SK-N-MC (cell line): ENCODE results near the gene DAZAP1.

Experiments
- DNase-seq: peaks from one replicate; pipeline ENCODE4 v3.0.0-alpha.2; 2011; ENCODE audit warnings: low read depth, low spot score
- H3K27ac ChIP-seq: fragments of 200-600 bp; sonication (generic); 2 replicates; pipeline ENCODE4 v1.5.1; 2016; ENCODE audit warnings: mixed run types
- H3K36me3 ChIP-seq: fragments of 200-600 bp; sonication (generic); 2 replicates; pipeline ENCODE4 v1.6.1; 2017; ENCODE audit warnings: antibody characterized with exemption, low read length, mixed read lengths; ENCODE audit not compliant: insufficient read depth
- H3K4me3 ChIP-seq: fragments of 200-600 bp; sonication (generic); 2 replicates; pipeline ENCODE4 v1.5.1; 2016
- H3K9ac ChIP-seq: fragments of 200-600 bp; sonication (generic); 2 replicates; pipeline ENCODE4 v1.8.0; 2017; ENCODE audit warnings: mixed run types, mixed read lengths; ENCODE audit not compliant: insufficient read length
- H3K9me3 ChIP-seq: fragments of 200-600 bp; sonication (generic); 2 replicates; pipeline ENCODE4 v1.6.1; 2017; ENCODE audit warnings: low read depth, mild to moderate bottlenecking, antibody characterized with exemption, low read length, moderate library complexity, mixed read lengths
- EZH2 ChIP-seq: fragments of 200-600 bp; sonication (generic); IDR thresholded peaks from one replicate; pipeline ENCODE4 v1.6.1; 2017; ENCODE audit warnings: antibody characterized with exemption
- FOXP2 ChIP-seq: optimal IDR thresholded peaks from 2 replicates; pipeline ENCODE3; 2011; ENCODE audit warnings: mild to moderate bottlenecking, moderate library complexity; ENCODE audit not compliant: insufficient read depth; ENCODE audit errors: extremely low read length, control extremely low read depth
- POLR2AphosphoS5 ChIP-seq: IDR thresholded peaks from 2 replicates; pipeline ENCODE4 v1.6.1; 2012; ENCODE audit warnings: mild to moderate bottlenecking, low read depth, low read length, borderline replicate concordance

The DAZAP1 gene

DNA sequence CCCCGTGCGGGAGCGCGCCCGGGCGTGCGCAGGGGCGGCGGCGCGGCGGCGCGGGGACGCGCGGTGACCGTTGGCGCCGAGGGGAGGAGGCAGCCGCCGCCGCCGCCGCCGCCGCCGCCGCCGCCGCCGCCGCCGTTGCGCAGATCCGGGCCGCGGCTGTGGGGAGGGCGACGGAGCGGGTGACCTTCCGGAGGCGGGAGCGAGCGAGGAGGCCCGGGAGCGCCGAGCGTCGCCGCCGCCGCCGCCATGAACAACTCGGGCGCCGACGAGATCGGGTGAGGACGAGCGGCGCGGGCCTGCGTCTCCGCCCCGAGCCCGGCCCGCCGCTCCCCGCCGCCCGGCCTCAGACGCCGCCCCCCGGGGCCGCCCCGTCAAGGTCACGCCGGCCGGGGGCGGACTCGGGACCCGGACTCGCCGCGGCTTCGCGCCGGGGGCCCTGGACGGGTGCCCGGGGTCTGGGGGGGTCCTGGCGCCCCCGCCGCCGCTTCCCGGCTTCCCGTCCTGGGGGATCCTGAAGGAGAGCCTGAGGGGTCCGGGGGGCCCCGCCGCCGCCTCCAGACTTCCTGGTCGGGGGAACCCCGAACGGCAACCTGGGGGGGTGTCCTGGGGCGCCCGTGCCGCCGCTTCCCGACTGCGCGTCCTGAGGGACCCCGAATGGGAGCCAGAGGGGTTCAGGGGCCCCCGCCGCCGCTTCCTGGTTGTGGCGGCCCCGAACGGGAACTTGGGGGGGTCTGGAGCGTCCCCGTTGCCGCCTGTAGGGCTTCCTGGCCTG, at the start of gene DAZAP1:
Gene DAZAP1, plus strand, starts transcription at position 59 of the 772 bp plus-strand sequence. Its CDS starts 188 bp downstream, at position 247.
- peaks cover 23% of the 10 kb centered on the region for H3K36me3 ChIP-seq
- DNase-seq, result no peak

DNA sequence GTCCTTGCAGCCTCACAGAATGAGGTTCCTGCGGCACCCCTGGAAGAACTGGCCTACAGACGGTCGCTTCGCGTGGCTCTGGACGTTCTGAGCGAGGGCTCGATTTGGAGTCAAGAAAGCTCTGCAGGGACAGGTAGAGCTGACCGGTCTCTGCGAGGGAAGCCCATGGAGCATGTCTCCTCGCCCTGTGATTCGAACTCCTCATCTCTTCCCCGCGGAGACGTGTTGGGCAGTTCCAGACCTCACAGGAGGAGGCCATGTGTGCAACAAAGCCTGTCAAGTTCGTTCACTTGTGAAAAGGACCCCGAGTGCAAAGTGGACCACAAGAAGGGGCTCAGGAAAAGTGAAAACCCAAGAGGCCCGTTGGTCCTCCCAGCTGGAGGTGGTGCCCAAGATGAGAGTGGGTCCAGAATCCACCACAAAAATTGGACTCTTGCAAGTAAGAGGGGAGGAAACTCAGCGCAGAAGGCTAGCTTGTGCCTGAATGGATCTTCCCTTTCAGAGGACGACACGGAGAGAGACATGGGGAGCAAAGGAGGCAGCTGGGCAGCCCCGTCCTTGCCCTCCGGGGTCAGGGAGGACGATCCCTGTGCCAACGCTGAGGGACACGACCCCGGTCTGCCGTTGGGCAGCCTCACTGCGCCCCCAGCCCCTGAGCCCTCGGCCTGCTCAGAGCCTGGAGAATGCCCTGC, 47.1 kb upstream of the DAZAP1 start:
- Histone ChIP-seq H3K36me3 (peaks cover 43% of the 10 kb centered on the region), H3K9ac (peak overlapping the region; percentile 51), H3K4me3 (peak overlapping the region; percentile 73), H3K9me3 (no peaks in the 10 kb centered on the region), H3K27ac (peak overlapping the region; percentile 82; the same call in 1 of the 2 replicates)
- TF ChIP-seq EZH2, result no peak
- TF ChIP-seq POLR2AphosphoS5, result no peak
- no peak for TF ChIP-seq FOXP2
- DNase-seq, result no peak

More for the DNA sequence above, at the start of gene DAZAP1:
- Histone ChIP-seq H3K9me3 (no peaks in the 10 kb centered on the region), H3K4me3 (peak within 1 kb of the TSS; percentile 96), H3K9ac (peak within 1 kb of the TSS; percentile 99), H3K27ac (peak within 1 kb of the TSS; percentile 94)
- no peak for TF ChIP-seq FOXP2
- no peak for TF ChIP-seq POLR2AphosphoS5
- no peak for TF ChIP-seq EZH2

DNA sequence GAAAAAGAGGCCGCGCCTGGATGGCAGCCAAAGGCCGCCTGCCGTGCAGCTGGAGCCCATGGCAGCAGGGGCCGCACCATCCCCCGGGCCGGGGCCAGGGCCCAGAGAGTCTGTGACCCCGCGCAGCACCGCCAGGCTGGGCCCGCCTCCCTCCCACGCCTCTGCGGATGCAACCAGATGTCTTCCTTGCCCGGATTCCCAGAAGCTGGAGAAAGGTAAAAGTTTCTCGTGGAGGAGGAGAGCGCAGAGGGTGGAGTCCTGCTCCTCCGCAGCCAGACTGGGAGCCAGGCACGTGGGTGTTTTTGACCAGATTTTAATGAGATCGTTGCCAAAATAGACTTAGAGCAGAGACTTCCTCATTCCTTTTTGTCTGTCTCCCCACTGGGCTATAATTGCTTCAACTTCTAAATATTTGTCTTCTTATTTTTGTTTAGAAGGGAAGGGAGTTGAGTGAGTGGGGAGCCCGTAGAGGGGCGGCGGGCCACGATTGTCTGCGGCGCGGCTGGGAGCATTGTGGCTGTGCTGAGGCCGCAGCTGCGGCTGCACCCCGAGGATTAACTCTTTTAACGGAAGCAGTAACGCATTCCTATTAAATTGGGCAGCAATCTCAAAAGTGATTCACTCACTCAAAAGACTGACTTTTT, 46.4 kb upstream of the DAZAP1 start:
- Histone ChIP-seq H3K4me3 (peak overlapping the region; percentile 73), H3K9me3 (no peaks in the 10 kb centered on the region), H3K27ac (peak overlapping the region; percentile 82), H3K36me3 (peaks cover 43% of the 10 kb centered on the region), H3K9ac (peak overlapping the region; percentile 51)
- TF ChIP-seq FOXP2 (no peak), POLR2AphosphoS5 (no peak), EZH2 (no peak)
- no peak for DNase-seq

DNA sequence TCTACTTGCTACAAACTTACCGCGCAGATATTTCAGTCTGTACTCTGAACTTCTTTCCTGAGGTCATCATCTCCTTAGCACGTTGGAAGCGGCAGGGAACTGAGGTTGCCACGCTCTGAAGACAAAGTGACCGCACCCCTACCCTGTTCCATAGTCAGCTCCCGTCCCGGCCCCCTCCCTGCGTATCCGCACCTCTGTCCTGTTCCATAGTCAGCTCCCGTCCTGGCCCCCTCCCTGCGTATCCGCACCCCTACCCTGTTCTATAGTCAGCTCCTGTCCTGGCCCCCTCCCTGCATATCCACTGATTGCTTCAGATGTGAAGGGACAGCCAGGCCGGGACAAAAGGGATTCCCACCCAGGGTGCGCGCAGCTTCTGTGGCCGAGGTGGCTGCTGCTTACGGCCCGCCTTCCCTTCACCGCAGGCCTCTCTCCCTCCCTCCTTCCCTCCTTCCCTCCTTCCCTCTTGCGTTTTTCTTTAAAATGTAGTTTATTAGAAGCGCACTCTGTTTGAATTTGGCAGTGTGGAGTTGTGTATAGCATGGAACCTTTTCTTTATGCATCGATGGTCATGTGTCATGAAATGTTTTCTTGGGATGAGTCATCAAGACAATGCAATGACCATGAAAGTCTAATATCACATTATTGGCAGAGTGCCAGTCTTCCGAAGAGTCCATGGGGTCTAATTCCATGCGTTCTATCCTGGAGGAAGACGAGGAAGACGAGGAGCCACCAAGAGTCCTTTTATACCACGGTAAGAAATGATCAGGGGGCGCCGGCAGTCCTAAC, 45.6 kb upstream of the DAZAP1 start:
- Histone ChIP-seq H3K27ac (peak overlapping the region; percentile 82), H3K9ac (peak overlapping the region; percentile 51), H3K9me3 (no peaks in the 10 kb centered on the region), H3K36me3 (peaks cover 43% of the 10 kb centered on the region), H3K4me3 (peak overlapping the region; percentile 73)
- TF ChIP-seq FOXP2 (no peak), EZH2 (no peak), POLR2AphosphoS5 (no peak)
- DNase-seq, result no peak

DNA sequence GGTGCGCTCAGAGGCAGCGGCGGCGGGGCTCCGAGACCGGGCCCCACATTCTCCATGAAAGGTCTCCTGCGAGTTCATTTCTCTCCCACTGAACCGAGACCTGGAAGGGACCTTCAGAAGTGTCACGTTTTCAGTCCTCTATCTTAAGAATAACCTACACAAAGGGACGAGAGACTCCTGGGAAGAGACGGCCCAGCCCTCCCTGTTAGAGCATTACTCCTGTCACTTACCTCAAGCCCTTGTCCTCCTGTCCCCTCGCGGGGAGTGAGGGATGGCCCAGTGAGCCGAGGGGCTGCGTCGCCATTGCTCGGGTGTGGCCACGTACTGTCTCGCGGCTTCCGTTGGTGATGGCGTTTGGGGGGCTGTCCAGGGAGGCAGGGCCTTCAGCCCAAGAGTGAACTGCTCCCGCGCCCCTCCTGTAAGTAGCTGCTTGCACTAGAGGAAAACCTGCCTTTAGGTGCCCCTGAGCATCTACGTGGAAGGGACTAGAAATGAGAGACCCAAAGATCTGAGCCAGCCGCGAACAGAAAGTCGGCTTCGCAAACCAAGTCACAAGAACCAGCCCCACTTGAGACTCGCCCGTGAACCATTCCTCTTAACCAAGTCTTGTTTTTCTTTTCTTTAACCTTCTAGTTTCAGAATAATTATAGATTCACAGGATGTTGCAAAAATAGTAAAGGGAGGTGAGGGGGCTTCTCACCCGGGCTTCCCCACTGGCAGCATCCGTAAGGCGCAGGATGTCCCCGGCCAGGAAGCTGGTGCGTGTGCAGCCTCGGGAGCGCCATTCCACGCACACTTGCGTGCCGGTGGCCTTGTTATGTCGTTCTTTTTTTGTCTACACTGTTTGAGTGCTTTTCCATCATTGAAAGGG, 44.8 kb upstream of the DAZAP1 start:
- H3K9ac ChIP-seq, result no peak overlapping the region
- no peak overlapping the region for H3K4me3 ChIP-seq
- no peaks in the 10 kb centered on the region for H3K9me3 ChIP-seq
- TF ChIP-seq FOXP2, result no peak
- TF ChIP-seq EZH2, result no peak
- no peak for TF ChIP-seq POLR2AphosphoS5
- DNase-seq, result no peak
- H3K36me3 ChIP-seq, result peaks cover 40% of the 10 kb centered on the region
- no peak overlapping the region for H3K27ac ChIP-seq

DNA sequence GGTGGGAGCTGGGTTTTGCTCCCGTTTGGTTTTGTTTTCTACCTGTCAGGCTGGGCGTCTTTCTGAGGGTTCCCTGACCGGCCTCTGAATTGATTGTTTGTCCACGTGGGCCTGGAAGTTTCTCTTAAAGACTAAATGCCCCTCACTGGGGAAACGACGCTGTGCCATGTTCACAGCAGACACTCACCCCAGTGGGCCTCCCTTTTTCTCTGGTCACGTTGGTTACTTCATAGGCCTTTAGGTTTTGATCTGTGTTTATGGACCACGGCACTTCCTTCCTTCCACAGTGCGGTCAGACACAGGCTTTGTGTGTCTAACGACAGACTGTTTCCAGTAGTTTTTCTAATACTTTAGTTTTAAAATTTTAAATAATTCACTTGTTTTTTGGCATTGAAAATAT, 43.8 kb upstream of the DAZAP1 start:
- H3K9ac ChIP-seq, result no peak overlapping the region
- no peak overlapping the region for H3K27ac ChIP-seq
- DNase-seq, result no peak
- H3K4me3 ChIP-seq, result no peak overlapping the region
- no peak for TF ChIP-seq POLR2AphosphoS5
- TF ChIP-seq FOXP2, result no peak
- TF ChIP-seq EZH2, result no peak
- peaks cover 30% of the 10 kb centered on the region for H3K36me3 ChIP-seq
- H3K9me3 ChIP-seq, result no peaks in the 10 kb centered on the region

DNA sequence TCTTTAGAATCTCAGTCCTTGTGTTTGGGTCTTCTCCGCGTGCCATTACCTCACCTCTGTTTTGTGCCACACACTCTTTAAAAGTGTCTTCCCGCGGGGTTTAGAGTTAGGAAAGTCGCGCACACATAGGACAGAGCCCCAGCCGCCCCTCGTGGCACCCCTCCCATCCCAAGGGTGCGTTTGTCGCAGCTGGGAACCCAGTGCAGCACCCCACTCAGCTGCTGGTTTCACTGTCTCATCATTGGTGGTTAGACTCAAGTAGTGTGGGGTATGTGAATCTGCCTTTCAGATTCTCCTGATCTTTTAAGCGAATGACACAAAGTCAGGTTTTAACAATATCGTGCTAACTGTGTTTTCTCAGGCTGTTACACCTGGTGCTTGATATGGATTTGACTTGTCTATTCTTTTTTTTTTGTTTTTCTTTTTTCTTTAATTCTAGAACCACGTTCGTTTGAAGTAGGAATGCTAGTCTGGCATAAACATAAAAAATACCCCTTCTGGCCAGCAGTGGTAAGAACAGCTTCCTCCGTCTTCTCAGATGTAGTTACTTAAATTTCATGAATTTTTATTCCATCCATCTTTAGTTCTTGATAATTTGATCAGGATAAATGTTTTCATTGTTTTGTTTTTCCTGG, 43.2 kb upstream of the DAZAP1 start:
- no peak overlapping the region for H3K27ac ChIP-seq

More for the DNA sequence above, 43.2 kb upstream of the DAZAP1 start:
- TF ChIP-seq POLR2AphosphoS5 (no peak), EZH2 (no peak), FOXP2 (no peak)
- H3K9me3 ChIP-seq, result no peaks in the 10 kb centered on the region
- no peak overlapping the region for H3K4me3 ChIP-seq
- H3K36me3 ChIP-seq, result peaks cover 24% of the 10 kb centered on the region
- no peak for DNase-seq
- H3K9ac ChIP-seq, result no peak overlapping the region
